Measurements from ENCODE around the gene SLC26A3. TPM values are rescaled to one million over a fixed set of nuclear protein-coding genes. Genes with fewer than 3 reads are reported as not detected.
"Not testable (repeated sequence)": the region's sequence is repeated elsewhere in the genome, so short reads cannot be mapped to it uniquely, and the experiment has no call there.

Gene SLC26A3
- 0.03 TPM for polyA plus RNA-seq (2013)

DNA sequence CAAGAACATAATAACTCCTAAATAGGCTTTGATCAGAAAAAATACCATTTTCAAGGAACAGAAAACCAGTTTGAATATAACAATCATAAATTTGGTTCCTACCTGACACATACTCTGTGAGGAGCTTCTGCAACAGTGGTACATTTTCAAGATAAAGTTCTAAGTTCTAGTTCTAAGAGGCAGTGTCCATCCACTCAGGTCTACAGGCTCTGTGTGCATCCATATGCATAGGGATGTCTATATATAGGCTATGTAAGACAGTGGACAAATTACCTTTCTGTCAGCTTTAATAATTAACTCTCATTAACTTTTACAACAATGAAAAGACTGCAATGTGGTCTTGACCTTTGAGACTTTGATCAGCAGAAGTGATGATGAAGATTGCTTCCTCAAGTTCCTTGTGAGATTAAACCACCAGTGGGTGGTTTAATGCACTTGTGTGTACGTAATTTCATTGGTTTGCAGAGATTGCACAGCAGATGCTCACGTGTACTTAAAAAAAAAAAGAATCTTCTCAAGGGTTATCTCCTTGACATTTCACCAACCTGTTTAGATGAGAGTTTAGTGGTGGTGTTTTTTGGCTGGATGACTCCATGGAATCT, at the start of gene SLC26A3:
TSS of gene SLC26A3 (minus strand) at position 215 of the 602 bp plus-strand sequence. CDS start 8,714 bp downstream, outside the sequence.
- ChIA-PET CTCF (no interaction called here), POLR2A (no interaction called here)
- Histone ChIP-seq H3K4me1 (ENCODE audit: control extremely low read depth in 1 of 4, control insufficient read depth in 4 of 4, insufficient read depth in 4 of 4, low read length in 3 of 4) (no peaks in the 10 kb centered on the region), H3K36me3 (ENCODE audit: control insufficient read depth in 4 of 4, insufficient read depth in 4 of 4, low read length in 3 of 4) (no peaks in the 10 kb centered on the region), H3K4me3 (ENCODE audit: control insufficient read depth in 1 of 7, extremely low read depth in 1 of 7, insufficient read depth in 4 of 7, low read depth in 2 of 7, low read length in 6 of 7) (no peak within 1 kb of the TSS), H3K27me3 (replicated peaks in 2 of 5; ENCODE audit: control insufficient read depth in 4 of 5, insufficient read depth in 5 of 5, low read length in 4 of 5) (no peaks in the 10 kb centered on the region), H3K9me3 (ENCODE audit: control extremely low read depth in 1 of 5, control insufficient read depth in 4 of 5, insufficient read depth in 2 of 5, low read depth in 1 of 5, low read length in 4 of 5) (no peaks in the 10 kb centered on the region), H3K27ac (ENCODE audit: insufficient read depth in 1 of 2, low read depth in 1 of 2, low read length in 2 of 2, poor library complexity in 1 of 2, severe bottlenecking in 2 of 2) (no peak within 1 kb of the TSS)
- no CpG with 5 or more reads among the region's 2 CpGs for WGBS (ENCODE audit: insufficient coverage)
- no peak for DNase-seq

DNA sequence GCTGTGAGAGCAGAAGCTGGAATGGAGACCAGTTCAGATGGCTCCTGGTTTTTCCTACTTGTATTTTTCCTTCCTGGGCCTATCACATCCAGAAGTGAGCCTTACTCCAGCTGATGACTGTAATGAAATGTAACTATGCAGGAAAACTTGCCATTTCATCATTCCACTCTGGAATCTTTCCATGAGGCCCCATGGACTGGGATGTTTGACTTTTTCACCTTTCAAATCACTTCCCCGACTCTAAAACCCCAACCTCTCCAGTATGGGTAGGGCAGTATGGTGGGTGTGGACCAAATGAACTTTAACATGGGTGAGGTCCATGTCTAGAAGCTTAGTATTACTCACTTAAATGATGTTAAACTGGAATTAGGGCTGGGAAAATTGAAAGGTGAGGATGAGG, 47.6 kb upstream of the SLC26A3 start:
- WGBS (ENCODE audit: insufficient coverage): no CpG with 5 or more reads among the region's 1 CpG
- peaks cover 3 to 16% (median 10%) of the 10 kb centered on the region in 4 experiments for H3K4me1 ChIP-seq (ENCODE audit: control extremely low read depth in 1 of 4, control insufficient read depth in 4 of 4, insufficient read depth in 4 of 4, low read length in 3 of 4)
- no peak overlapping the region for H3K27ac ChIP-seq (ENCODE audit: insufficient read depth in 1 of 2, low read depth in 1 of 2, low read length in 2 of 2, poor library complexity in 1 of 2, severe bottlenecking in 2 of 2)
- H3K4me3 ChIP-seq (ENCODE audit: control insufficient read depth in 1 of 7, extremely low read depth in 1 of 7, insufficient read depth in 4 of 7, low read depth in 2 of 7, low read length in 6 of 7): no peak overlapping the region
- H3K36me3 ChIP-seq (ENCODE audit: control insufficient read depth in 4 of 4, insufficient read depth in 4 of 4, low read length in 3 of 4): no peaks in the 10 kb centered on the region
- no peaks in the 10 kb centered on the region for H3K9me3 ChIP-seq (ENCODE audit: control extremely low read depth in 1 of 5, control insufficient read depth in 4 of 5, insufficient read depth in 2 of 5, low read depth in 1 of 5, low read length in 4 of 5)
- no peak for DNase-seq
- no peaks in the 10 kb centered on the region for H3K27me3 ChIP-seq (replicated peaks in 2 of 5; ENCODE audit: control insufficient read depth in 4 of 5, insufficient read depth in 5 of 5, low read length in 4 of 5)
- ChIA-PET POLR2A (no interaction called here), CTCF (no interaction called here)

DNA sequence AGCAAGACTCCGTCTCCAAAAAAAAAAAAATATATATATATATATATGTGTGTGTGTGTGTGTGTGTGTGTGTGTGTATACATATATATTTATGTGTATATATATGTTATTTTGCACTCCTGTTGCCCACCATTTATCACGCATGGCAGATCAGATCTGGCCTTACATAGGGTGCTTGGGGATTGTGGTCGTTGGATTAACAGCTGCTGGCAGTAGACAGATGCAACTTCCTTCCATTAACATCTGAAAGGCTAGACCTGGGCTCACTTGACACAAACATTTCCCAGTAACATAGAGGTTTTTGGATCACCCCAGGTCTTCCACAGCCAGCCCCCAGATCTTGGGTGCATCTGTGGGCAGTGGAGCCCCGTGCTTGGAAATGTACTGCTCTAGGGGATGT, 47.2 kb upstream of the SLC26A3 start:
- POLR2A ChIA-PET: no interaction called here
- no peak overlapping the region for H3K27ac ChIP-seq (ENCODE audit: insufficient read depth in 1 of 2, low read depth in 1 of 2, low read length in 2 of 2, poor library complexity in 1 of 2, severe bottlenecking in 2 of 2)
- WGBS (ENCODE audit: insufficient coverage): 38% methylated on average over 1 of the region's 4 CpGs
- peaks cover 3 to 18% (median 13%) of the 10 kb centered on the region in 4 experiments for H3K4me1 ChIP-seq (ENCODE audit: control extremely low read depth in 1 of 4, control insufficient read depth in 4 of 4, insufficient read depth in 4 of 4, low read length in 3 of 4)
- CTCF ChIA-PET: no interaction called here
- no peaks in the 10 kb centered on the region for H3K9me3 ChIP-seq (ENCODE audit: control extremely low read depth in 1 of 5, control insufficient read depth in 4 of 5, insufficient read depth in 2 of 5, low read depth in 1 of 5, low read length in 4 of 5)
- peak; percentile 20 to 86 (median 50) for DNase-seq
- H3K36me3 ChIP-seq (ENCODE audit: control insufficient read depth in 4 of 4, insufficient read depth in 4 of 4, low read length in 3 of 4): no peaks in the 10 kb centered on the region
- H3K4me3 ChIP-seq (ENCODE audit: control insufficient read depth in 1 of 7, extremely low read depth in 1 of 7, insufficient read depth in 4 of 7, low read depth in 2 of 7, low read length in 6 of 7): no peak overlapping the region
- no peaks in the 10 kb centered on the region for H3K27me3 ChIP-seq (replicated peaks in 2 of 5; ENCODE audit: control insufficient read depth in 4 of 5, insufficient read depth in 5 of 5, low read length in 4 of 5)

DNA sequence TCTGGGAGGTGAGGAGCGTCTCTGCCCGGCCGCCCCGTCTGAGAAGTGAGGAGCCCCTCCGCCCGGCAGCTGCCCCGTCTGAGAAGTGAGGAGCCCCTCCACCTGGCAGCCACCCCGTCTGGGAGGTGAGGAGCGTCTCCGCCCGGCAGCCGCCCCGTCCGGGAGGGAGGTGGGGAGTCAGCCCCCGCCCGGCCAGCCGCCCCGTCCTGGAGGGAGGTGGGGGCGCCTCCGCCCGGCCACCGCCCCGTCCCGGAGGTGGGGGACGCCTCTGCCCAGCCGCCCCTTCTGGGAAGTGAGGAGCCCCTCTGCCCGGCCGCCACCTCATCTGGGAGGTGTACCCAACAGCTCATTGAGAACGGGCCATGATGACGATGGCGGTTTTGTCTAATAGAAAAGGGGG, 45.2 kb upstream of the SLC26A3 start:
- H3K27ac ChIP-seq (ENCODE audit: insufficient read depth in 1 of 2, low read depth in 1 of 2, low read length in 2 of 2, poor library complexity in 1 of 2, severe bottlenecking in 2 of 2); DNase-seq; H3K36me3 ChIP-seq (ENCODE audit: control insufficient read depth in 4 of 4, insufficient read depth in 4 of 4, low read length in 3 of 4); H3K27me3 ChIP-seq (replicated peaks in 2 of 5; ENCODE audit: control insufficient read depth in 4 of 5, insufficient read depth in 5 of 5, low read length in 4 of 5); H3K9me3 ChIP-seq (ENCODE audit: control extremely low read depth in 1 of 5, control insufficient read depth in 4 of 5, insufficient read depth in 2 of 5, low read depth in 1 of 5, low read length in 4 of 5); POLR2A ChIA-PET; H3K4me3 ChIP-seq (ENCODE audit: control insufficient read depth in 1 of 7, extremely low read depth in 1 of 7, insufficient read depth in 4 of 7, low read depth in 2 of 7, low read length in 6 of 7); CTCF ChIA-PET: not testable (repeated sequence)
- peaks cover 3 to 18% (median 14%) of the 10 kb centered on the region in 4 experiments for H3K4me1 ChIP-seq (ENCODE audit: control extremely low read depth in 1 of 4, control insufficient read depth in 4 of 4, insufficient read depth in 4 of 4, low read length in 3 of 4)
- WGBS (ENCODE audit: insufficient coverage): 100% methylated on average over 10 of the region's 31 CpGs

DNA sequence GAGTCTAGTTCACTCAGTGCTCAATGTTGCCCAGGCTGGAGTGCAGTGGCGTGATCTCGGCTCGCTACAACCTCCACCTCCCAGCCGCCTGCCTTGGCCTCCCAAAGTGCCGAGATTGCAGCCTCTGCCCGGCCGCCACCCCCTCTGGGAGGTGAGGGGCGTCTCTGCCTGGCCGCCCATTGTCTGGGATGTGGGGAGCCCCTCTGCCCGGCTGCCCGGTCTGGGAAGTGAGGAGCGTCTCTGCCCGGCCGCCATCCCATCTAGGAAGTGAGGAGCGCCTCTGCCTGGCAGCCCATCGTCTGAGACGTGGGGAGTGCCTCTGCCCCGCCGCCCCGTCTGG, 44.8 kb upstream of the SLC26A3 start:
- H3K36me3 ChIP-seq (ENCODE audit: control insufficient read depth in 4 of 4, insufficient read depth in 4 of 4, low read length in 3 of 4); H3K4me3 ChIP-seq (ENCODE audit: control insufficient read depth in 1 of 7, extremely low read depth in 1 of 7, insufficient read depth in 4 of 7, low read depth in 2 of 7, low read length in 6 of 7); DNase-seq; H3K9me3 ChIP-seq (ENCODE audit: control extremely low read depth in 1 of 5, control insufficient read depth in 4 of 5, insufficient read depth in 2 of 5, low read depth in 1 of 5, low read length in 4 of 5); H3K27ac ChIP-seq (ENCODE audit: insufficient read depth in 1 of 2, low read depth in 1 of 2, low read length in 2 of 2, poor library complexity in 1 of 2, severe bottlenecking in 2 of 2); POLR2A ChIA-PET; CTCF ChIA-PET; H3K27me3 ChIP-seq (replicated peaks in 2 of 5; ENCODE audit: control insufficient read depth in 4 of 5, insufficient read depth in 5 of 5, low read length in 4 of 5): not testable (repeated sequence)
- peaks cover 3 to 18% (median 14%) of the 10 kb centered on the region in 4 experiments for H3K4me1 ChIP-seq (ENCODE audit: control extremely low read depth in 1 of 4, control insufficient read depth in 4 of 4, insufficient read depth in 4 of 4, low read length in 3 of 4)
- over 99% methylated on average over 15 of the region's 20 CpGs for WGBS (ENCODE audit: insufficient coverage)

DNA sequence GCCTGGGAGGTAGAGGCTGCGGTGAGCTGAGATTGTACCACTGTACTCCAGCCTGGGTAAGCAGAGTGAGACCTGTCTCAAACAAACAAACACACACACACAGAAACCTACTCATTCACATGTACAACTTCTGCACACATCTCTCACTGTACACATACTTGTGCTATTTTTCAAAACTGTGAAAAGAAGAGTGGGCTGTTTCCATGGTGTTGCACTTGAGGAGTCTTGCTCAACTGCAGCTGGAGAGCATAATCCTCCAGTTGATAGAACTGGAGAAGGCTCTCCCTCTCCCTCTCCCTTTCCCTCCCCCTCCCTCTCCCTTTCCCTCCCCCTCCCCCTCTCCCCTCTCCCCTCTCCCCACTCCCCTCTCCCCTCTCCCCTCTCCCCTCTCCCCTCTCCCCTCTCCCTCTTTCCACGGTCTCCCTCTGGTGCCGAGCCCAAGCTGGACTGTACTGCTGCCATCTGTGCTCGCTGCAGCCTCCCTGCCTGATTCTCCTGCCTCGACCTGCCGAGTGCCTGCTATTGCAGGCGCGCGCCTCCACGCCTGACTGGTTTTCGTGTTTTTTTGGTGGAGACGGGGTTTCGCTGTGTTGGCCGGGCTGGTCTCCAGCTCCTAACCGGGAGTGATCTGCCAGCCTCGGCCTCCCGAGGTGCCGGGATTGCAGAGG, 44.3 kb upstream of the SLC26A3 start:
- no peak for DNase-seq
- WGBS (ENCODE audit: insufficient coverage): 90% methylated on average over 8 of the region's 18 CpGs
- CTCF ChIA-PET: no interaction called here

DNA sequence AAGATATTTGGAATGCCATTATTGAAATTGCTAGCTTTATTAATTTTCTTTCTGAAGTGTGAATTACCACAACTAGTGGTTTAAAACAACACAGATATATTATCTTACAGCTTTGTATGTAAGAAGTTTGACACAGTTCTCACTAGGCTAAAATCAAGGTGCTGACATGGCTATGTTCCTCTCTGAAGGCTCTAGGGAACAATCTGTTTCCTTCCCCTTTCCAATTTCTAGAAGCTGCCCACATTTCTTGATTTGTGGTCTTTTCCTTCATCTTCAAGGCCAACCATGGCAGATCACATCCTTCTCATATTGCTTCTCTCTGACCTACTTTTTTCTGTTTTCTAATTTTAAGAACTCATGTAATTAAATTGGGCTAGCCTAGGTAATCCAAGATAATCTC, 43.3 kb upstream of the SLC26A3 start:
- no peaks in the 10 kb centered on the region for H3K36me3 ChIP-seq (ENCODE audit: control insufficient read depth in 4 of 4, insufficient read depth in 4 of 4, low read length in 3 of 4)
- no peaks in the 10 kb centered on the region for H3K27me3 ChIP-seq (replicated peaks in 2 of 5; ENCODE audit: control insufficient read depth in 4 of 5, insufficient read depth in 5 of 5, low read length in 4 of 5)
- no peak overlapping the region for H3K27ac ChIP-seq (ENCODE audit: insufficient read depth in 1 of 2, low read depth in 1 of 2, low read length in 2 of 2, poor library complexity in 1 of 2, severe bottlenecking in 2 of 2)
- ChIA-PET CTCF (interaction anchor here (0.8 kb wide), 1 partner anchor 28 kb away, joined by 3 read pairs; no protein-coding TSS in a partner anchor), POLR2A (no interaction called here)
- H3K4me3 ChIP-seq (ENCODE audit: control insufficient read depth in 1 of 7, extremely low read depth in 1 of 7, insufficient read depth in 4 of 7, low read depth in 2 of 7, low read length in 6 of 7): no peak overlapping the region
- no peaks in the 10 kb centered on the region for H3K9me3 ChIP-seq (ENCODE audit: control extremely low read depth in 1 of 5, control insufficient read depth in 4 of 5, insufficient read depth in 2 of 5, low read depth in 1 of 5, low read length in 4 of 5)
- peak; percentile 48 to 92 (median 89) for DNase-seq
- peaks cover 3 to 18% (median 14%) of the 10 kb centered on the region in 4 experiments for H3K4me1 ChIP-seq (ENCODE audit: control extremely low read depth in 1 of 4, control insufficient read depth in 4 of 4, insufficient read depth in 4 of 4, low read length in 3 of 4)

More for the DNA sequence above, 44.3 kb upstream of the SLC26A3 start:
- POLR2A ChIA-PET: no interaction called here
- H3K27ac ChIP-seq (ENCODE audit: insufficient read depth in 1 of 2, low read depth in 1 of 2, low read length in 2 of 2, poor library complexity in 1 of 2, severe bottlenecking in 2 of 2): no peak overlapping the region
- peaks cover 3 to 18% (median 14%) of the 10 kb centered on the region in 4 experiments for H3K4me1 ChIP-seq (ENCODE audit: control extremely low read depth in 1 of 4, control insufficient read depth in 4 of 4, insufficient read depth in 4 of 4, low read length in 3 of 4)
- no peak overlapping the region for H3K4me3 ChIP-seq (ENCODE audit: control insufficient read depth in 1 of 7, extremely low read depth in 1 of 7, insufficient read depth in 4 of 7, low read depth in 2 of 7, low read length in 6 of 7)
- H3K9me3 ChIP-seq (ENCODE audit: control extremely low read depth in 1 of 5, control insufficient read depth in 4 of 5, insufficient read depth in 2 of 5, low read depth in 1 of 5, low read length in 4 of 5): no peaks in the 10 kb centered on the region
- H3K27me3 ChIP-seq (replicated peaks in 2 of 5; ENCODE audit: control insufficient read depth in 4 of 5, insufficient read depth in 5 of 5, low read length in 4 of 5): no peaks in the 10 kb centered on the region
- H3K36me3 ChIP-seq (ENCODE audit: control insufficient read depth in 4 of 4, insufficient read depth in 4 of 4, low read length in 3 of 4): no peaks in the 10 kb centered on the region
